ENCODE results near the gene THOC2.

Gene THOC2

GRCh38 chrX:123625477-123625876 lies 107.4 kb downstream of the THOC2 start:
- H3K9ac ChIP-seq, result no peak overlapping the region
- no peak overlapping the region for H3K4me2 ChIP-seq (ENCODE audit: low read length)
- H3K79me2 ChIP-seq, result no peaks in the 10 kb centered on the region
- H3K4me3 ChIP-seq (ENCODE audit: low read depth, low read length), result no peak overlapping the region
- TF ChIP-seq CTCF (IDR thresholded peaks at IDR 0.05), result no peak
- no peak overlapping the region for H2AFZ ChIP-seq
- H3K36me3 ChIP-seq (ENCODE audit: control insufficient read depth, insufficient read depth, low read length), result no peaks in the 10 kb centered on the region
- no peak overlapping the region for H3K27ac ChIP-seq
- no peaks in the 10 kb centered on the region for H3K9me3 ChIP-seq (ENCODE audit: control insufficient read depth, low read length)
- no peaks in the 10 kb centered on the region for H3K4me1 ChIP-seq
- no peaks in the 10 kb centered on the region for H3K27me3 ChIP-seq (ENCODE audit: control insufficient read depth, insufficient read depth, low read length)

- Histone ChIP-seq H3K9ac (no peak overlapping the region), H3K27me3 (ENCODE audit: control insufficient read depth, insufficient read depth, low read length) (no peaks in the 10 kb centered on the region), H3K27ac (no peak overlapping the region), H3K4me3 (ENCODE audit: low read depth, low read length) (no peak overlapping the region), H3K4me1 (no peaks in the 10 kb centered on the region), H3K36me3 (ENCODE audit: control insufficient read depth, insufficient read depth, low read length) (no peaks in the 10 kb centered on the region), H2AFZ (no peak overlapping the region), H3K9me3 (ENCODE audit: control insufficient read depth, low read length) (no peaks in the 10 kb centered on the region), H3K79me2 (no peaks in the 10 kb centered on the region), H3K4me2 (ENCODE audit: low read length) (no peak overlapping the region)
- no peak for TF ChIP-seq CTCF (IDR thresholded peaks at IDR 0.05)
Observed at GRCh38 chrX:123617007-123617406, 115.8 kb downstream of the THOC2 start.

GRCh38 chrX:123610915-123611314 lies 121.9 kb downstream of the THOC2 start:
- peaks cover 3% of the 10 kb centered on the region for H3K4me1 ChIP-seq
- no peaks in the 10 kb centered on the region for H3K79me2 ChIP-seq
- TF ChIP-seq CTCF (IDR thresholded peaks at IDR 0.05), result no peak
- H3K9ac ChIP-seq, result no peak overlapping the region
- H3K27me3 ChIP-seq (ENCODE audit: control insufficient read depth, insufficient read depth, low read length), result no peaks in the 10 kb centered on the region
- no peak overlapping the region for H2AFZ ChIP-seq
- no peak overlapping the region for H3K4me2 ChIP-seq (ENCODE audit: low read length)
- H3K4me3 ChIP-seq (ENCODE audit: low read depth, low read length), result no peak overlapping the region
- H3K9me3 ChIP-seq (ENCODE audit: control insufficient read depth, low read length), result no peaks in the 10 kb centered on the region
- no peak overlapping the region for H3K27ac ChIP-seq
- no peaks in the 10 kb centered on the region for H3K36me3 ChIP-seq (ENCODE audit: control insufficient read depth, insufficient read depth, low read length)

- TF ChIP-seq CTCF (IDR thresholded peaks at IDR 0.05), result no peak
- peaks cover 3% of the 10 kb centered on the region for H3K4me1 ChIP-seq
- no peaks in the 10 kb centered on the region for H3K36me3 ChIP-seq (ENCODE audit: control insufficient read depth, insufficient read depth, low read length)
- no peak overlapping the region for H3K4me2 ChIP-seq (ENCODE audit: low read length)
- H3K9me3 ChIP-seq (ENCODE audit: control insufficient read depth, low read length), result no peaks in the 10 kb centered on the region
- no peak overlapping the region for H3K27ac ChIP-seq
- H3K79me2 ChIP-seq, result no peaks in the 10 kb centered on the region
- no peak overlapping the region for H2AFZ ChIP-seq
- H3K9ac ChIP-seq, result no peak overlapping the region
- no peak overlapping the region for H3K4me3 ChIP-seq (ENCODE audit: low read depth, low read length)
- H3K27me3 ChIP-seq (ENCODE audit: control insufficient read depth, insufficient read depth, low read length), result no peaks in the 10 kb centered on the region
Observed at GRCh38 chrX:123607806-123608205, 125.0 kb downstream of the THOC2 start.

GRCh38 chrX:123607270-123607669 lies 125.6 kb downstream of the THOC2 start:
- H3K9ac ChIP-seq, result no peak overlapping the region
- H2AFZ ChIP-seq, result no peak overlapping the region
- H3K4me2 ChIP-seq (ENCODE audit: low read length), result no peak overlapping the region
- TF ChIP-seq CTCF (IDR thresholded peaks at IDR 0.05), result no peak
- H3K79me2 ChIP-seq, result no peaks in the 10 kb centered on the region
- no peaks in the 10 kb centered on the region for H3K36me3 ChIP-seq (ENCODE audit: control insufficient read depth, insufficient read depth, low read length)
- H3K27ac ChIP-seq, result no peak overlapping the region
- H3K4me3 ChIP-seq (ENCODE audit: low read depth, low read length), result no peak overlapping the region
- peaks cover 3% of the 10 kb centered on the region for H3K4me1 ChIP-seq
- H3K9me3 ChIP-seq (ENCODE audit: control insufficient read depth, low read length), result no peaks in the 10 kb centered on the region
- H3K27me3 ChIP-seq (ENCODE audit: control insufficient read depth, insufficient read depth, low read length), result no peaks in the 10 kb centered on the region

Measured in parathyroid adenoma (tissue), 2 donors.